AG09309 (cell line): ENCODE data around the gene HOXA4.

Experiments used
- DNase-seq: peaks from one replicate; pipeline ENCODE4 v3.0.0-alpha.2; 2010; ENCODE audit warnings: low read depth
- H3K4me3 ChIP-seq: 2 replicates; pipeline ENCODE4 v1.5.1; 2011; ENCODE audit warnings: mild to moderate bottlenecking, low read depth, low read length, moderate library complexity; ENCODE audit not compliant: control insufficient read depth
- CTCF ChIP-seq: IDR thresholded peaks from 2 replicates; pipeline ENCODE4 v1.5.1; 2011; ENCODE audit warnings: mild to moderate bottlenecking, low read depth, low read length, inconsistent platforms; ENCODE audit not compliant: insufficient read depth, control insufficient read depth; ENCODE audit errors: missing control alignments

The HOXA4 gene

GRCh38 chr7:27150568-27151340, 20.2 kb upstream of the HOXA4 start:
- H3K4me3 ChIP-seq: peak overlapping the region; percentile 65
- peak; percentile 67 for TF ChIP-seq CTCF
- no peak for DNase-seq

GRCh38 chr7:27149842-27150567, 19.4 kb upstream of the HOXA4 start:
- TF ChIP-seq CTCF: no peak
- H3K4me3 ChIP-seq: peak overlapping the region; percentile 65
- DNase-seq: no peak

- TF ChIP-seq CTCF: no peak
- H3K4me3 ChIP-seq: no peak overlapping the region
- no peak for DNase-seq
Observed at GRCh38 chr7:27148756-27149641, 18.4 kb upstream of the HOXA4 start.

- DNase-seq: no peak
- H3K4me3 ChIP-seq: no peak overlapping the region
- TF ChIP-seq CTCF: no peak
Observed at GRCh38 chr7:27148031-27148755, 17.6 kb upstream of the HOXA4 start.

GRCh38 chr7:27147199-27148030, 16.9 kb upstream of the HOXA4 start, which contains the start of gene HOXA6:
Gene HOXA6 (minus strand): TSS chr7:27147774. CDS start chr7:27147749, 25 bp downstream.
- no peak for TF ChIP-seq CTCF
- H3K4me3 ChIP-seq: no peak within 1 kb of the TSS
- DNase-seq: no peak
